HepG2 (cell line): Measurements from ENCODE around the gene JAK1. TPM values are rescaled to one million over a fixed set of nuclear protein-coding genes. Genes with fewer than 3 reads are reported as not detected.
A peak's percentile ranks its signal among the peaks of the same experiment; 100 is the strongest.

Experiments used
- AHR ChIP-seq: IDR thresholded peaks from 2 replicates; pipeline ENCODE4 v1.6.1; 2018; ENCODE audit warnings: missing genetic modification reagents, missing compliant biosample characterization
- BORCS8-MEF2B ChIP-seq: sonication (generic); formaldehyde crosslinking; IDR thresholded peaks from 2 replicates; pipeline ENCODE4 v1.8.0; 2022; ENCODE audit warnings: mild to moderate bottlenecking, missing genetic modification reagents
- ETV6 ChIP-seq: sonication (generic); formaldehyde crosslinking; conservative IDR thresholded peaks from 2 replicates; pipeline ENCODE4 v1.4.0; 2020; ENCODE audit warnings: missing genetic modification reagents
- MYNN ChIP-seq: sonication (generic); formaldehyde crosslinking; IDR thresholded peaks from 2 replicates; pipeline ENCODE4 v1.4.0; 2020; ENCODE audit warnings: mild to moderate bottlenecking, low read depth, missing genetic modification reagents
- NR1H2 ChIP-seq: sonication (generic); formaldehyde crosslinking; IDR thresholded peaks from 2 replicates; pipeline ENCODE4 v1.8.1; 2022; ENCODE audit warnings: low read depth, missing genetic modification reagents, borderline replicate concordance
- NR3C1 ChIP-seq: sonication (generic); formaldehyde crosslinking; IDR thresholded peaks from 2 replicates; pipeline ENCODE4 v1.4.0; 2020; ENCODE audit warnings: missing genetic modification reagents
- SMAD3 ChIP-seq: sonication (generic); formaldehyde crosslinking; IDR thresholded peaks from 2 replicates; pipeline ENCODE4 v1.4.0; 2020; ENCODE audit warnings: missing genetic modification reagents
- TBP ChIP-seq: sonication (generic); formaldehyde crosslinking; IDR thresholded peaks from 2 replicates; pipeline ENCODE4 v1.5.0; 2020; ENCODE audit warnings: missing genetic modification reagents
- ZEB1 ChIP-seq: IDR thresholded peaks from 2 replicates; pipeline ENCODE4 v1.6.1; 2012; ENCODE audit warnings: mild to moderate bottlenecking, low read depth, inconsistent platforms; ENCODE audit not compliant: insufficient replicate concordance
- ZFP36L1 ChIP-seq: sonication (generic); formaldehyde crosslinking; IDR thresholded peaks from 2 replicates; pipeline ENCODE4 v1.8.0; 2022; ENCODE audit warnings: mild to moderate bottlenecking, missing genetic modification reagents, moderate library complexity
- ZMYM4 ChIP-seq: sonication (generic); formaldehyde crosslinking; IDR thresholded peaks from 2 replicates; pipeline ENCODE4 v1.8.1; 2023; ENCODE audit warnings: mild to moderate bottlenecking, missing genetic modification reagents
- polyA plus RNA-seq, 8 experiments: library from polyadenylated mRNA; depleted of rRNA in 3 of 8; stranded (reverse) in 7 of 8; unstranded in 1 of 8; fragments of >200 nt; fragmentation: Illumina TruSeq in 4 of 8; extraction: Trizol in 4 of 8; gene quantifications; 2 replicates each; pipeline versions ENCODE4 v1.2.1 to v1.2.3, GENCODE V29; 2011 to 2016; ENCODE audit warnings: low read depth in 4 of 8, missing spikeins in 1 of 8, mixed read lengths in 1 of 8; ENCODE audit not compliant: insufficient read depth in 1 of 8
- total RNA-seq, 5 experiments: library from RNA; depleted of rRNA; stranded (reverse); fragments of >200 nt; fragmentation: Illumina TruSeq; extraction: Trizol; gene quantifications; 2 replicates each; pipeline ENCODE4 v1.2.3, GENCODE V29; 2016; ENCODE audit warnings: low read depth in 1 of 5
- TF ChIP-seq, protein P1 (sequence below): sonication (generic); formaldehyde crosslinking; IDR thresholded peaks from 2 replicates; pipeline ENCODE4 v1.4.0; 2020; ENCODE audit warnings: missing genetic modification reagents
- TF ChIP-seq, protein P2 (sequence below): sonication (generic); formaldehyde crosslinking; IDR thresholded peaks from 2 replicates; pipeline ENCODE4 v1.4.0; 2020; ENCODE audit warnings: missing genetic modification reagents
- TF ChIP-seq, protein P3 (sequence below): sonication (generic); formaldehyde crosslinking; IDR thresholded peaks from 2 replicates; pipeline ENCODE4 v1.5.1; 2020; ENCODE audit warnings: mild to moderate bottlenecking, missing genetic modification reagents, borderline replicate concordance
- TF ChIP-seq, protein P4 (sequence below): sonication (generic); formaldehyde crosslinking; IDR thresholded peaks from 2 replicates; pipeline ENCODE4 v1.5.1; 2020; ENCODE audit warnings: mild to moderate bottlenecking, missing genetic modification reagents, moderate library complexity

JAK1 gene
- total and polyA plus RNA-seq, 2 of the 13 experiments (the other 11 are each of a cell fraction or from before 2014, with no cell fraction given) = 23.9 to 42.4 TPM

DNA sequence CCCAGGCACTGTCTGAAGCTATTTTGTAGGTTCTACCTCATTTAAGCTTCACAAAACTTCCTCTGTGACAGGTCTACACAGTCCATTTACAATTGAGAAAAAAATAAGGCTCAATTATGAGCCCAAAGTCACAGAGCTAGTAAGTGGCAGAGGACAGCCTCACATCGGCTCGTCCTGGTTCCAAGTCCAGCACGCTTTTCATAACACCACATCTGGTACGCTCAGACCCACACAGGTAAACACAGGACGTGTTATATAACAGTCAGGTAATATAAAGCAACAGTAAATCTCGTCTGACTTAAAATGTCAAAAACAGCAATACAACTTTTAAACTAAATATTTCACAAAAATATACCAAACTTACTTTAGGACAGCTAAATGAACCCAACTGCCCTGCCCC, 13.1 kb downstream of the JAK1 start (continued):
- TF ChIP-seq, protein P1, sequence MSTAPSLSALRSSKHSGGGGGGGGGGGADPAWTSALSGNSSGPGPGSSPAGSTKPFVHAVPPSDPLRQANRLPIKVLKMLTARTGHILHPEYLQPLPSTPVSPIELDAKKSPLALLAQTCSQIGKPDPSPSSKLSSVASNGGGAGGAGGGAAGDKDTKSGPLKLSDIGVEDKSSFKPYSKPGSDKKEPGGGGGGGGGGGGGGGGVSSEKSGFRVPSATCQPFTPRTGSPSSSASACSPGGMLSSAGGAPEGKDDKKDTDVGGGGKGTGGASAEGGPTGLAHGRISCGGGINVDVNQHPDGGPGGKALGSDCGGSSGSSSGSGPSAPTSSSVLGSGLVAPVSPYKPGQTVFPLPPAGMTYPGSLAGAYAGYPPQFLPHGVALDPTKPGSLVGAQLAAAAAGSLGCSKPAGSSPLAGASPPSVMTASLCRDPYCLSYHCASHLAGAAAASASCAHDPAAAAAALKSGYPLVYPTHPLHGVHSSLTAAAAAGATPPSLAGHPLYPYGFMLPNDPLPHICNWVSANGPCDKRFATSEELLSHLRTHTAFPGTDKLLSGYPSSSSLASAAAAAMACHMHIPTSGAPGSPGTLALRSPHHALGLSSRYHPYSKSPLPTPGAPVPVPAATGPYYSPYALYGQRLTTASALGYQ (CRISPR knock-in tag) = no peak
- TF ChIP-seq ZFP36L1 (CRISPR knock-in tag) (no peak), AHR (no peak), TBP (CRISPR knock-in tag) (no peak), ZMYM4 (0 out of 2 replicates have a peak, but pooled peaks have one; percentile 29), ZEB1 (peak; percentile 91), NR1H2 (CRISPR knock-in tag) (no peak), BORCS8-MEF2B (CRISPR knock-in tag) (no peak), NR3C1 (CRISPR knock-in tag) (no peak), ETV6 (CRISPR knock-in tag) (no peak), SMAD3 (CRISPR knock-in tag) (no peak), MYNN (CRISPR knock-in tag) (no peak)
- TF ChIP-seq, protein P2, sequence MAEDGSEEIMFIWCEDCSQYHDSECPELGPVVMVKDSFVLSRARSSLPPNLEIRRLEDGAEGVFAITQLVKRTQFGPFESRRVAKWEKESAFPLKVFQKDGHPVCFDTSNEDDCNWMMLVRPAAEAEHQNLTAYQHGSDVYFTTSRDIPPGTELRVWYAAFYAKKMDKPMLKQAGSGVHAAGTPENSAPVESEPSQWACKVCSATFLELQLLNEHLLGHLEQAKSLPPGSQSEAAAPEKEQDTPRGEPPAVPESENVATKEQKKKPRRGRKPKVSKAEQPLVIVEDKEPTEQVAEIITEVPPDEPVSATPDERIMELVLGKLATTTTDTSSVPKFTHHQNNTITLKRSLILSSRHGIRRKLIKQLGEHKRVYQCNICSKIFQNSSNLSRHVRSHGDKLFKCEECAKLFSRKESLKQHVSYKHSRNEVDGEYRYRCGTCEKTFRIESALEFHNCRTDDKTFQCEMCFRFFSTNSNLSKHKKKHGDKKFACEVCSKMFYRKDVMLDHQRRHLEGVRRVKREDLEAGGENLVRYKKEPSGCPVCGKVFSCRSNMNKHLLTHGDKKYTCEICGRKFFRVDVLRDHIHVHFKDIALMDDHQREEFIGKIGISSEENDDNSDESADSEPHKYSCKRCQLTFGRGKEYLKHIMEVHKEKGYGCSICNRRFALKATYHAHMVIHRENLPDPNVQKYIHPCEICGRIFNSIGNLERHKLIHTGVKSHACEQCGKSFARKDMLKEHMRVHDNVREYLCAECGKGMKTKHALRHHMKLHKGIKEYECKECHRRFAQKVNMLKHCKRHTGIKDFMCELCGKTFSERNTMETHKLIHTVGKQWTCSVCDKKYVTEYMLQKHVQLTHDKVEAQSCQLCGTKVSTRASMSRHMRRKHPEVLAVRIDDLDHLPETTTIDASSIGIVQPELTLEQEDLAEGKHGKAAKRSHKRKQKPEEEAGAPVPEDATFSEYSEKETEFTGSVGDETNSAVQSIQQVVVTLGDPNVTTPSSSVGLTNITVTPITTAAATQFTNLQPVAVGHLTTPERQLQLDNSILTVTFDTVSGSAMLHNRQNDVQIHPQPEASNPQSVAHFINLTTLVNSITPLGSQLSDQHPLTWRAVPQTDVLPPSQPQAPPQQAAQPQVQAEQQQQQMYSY = no peak
- TF ChIP-seq, protein P3, sequence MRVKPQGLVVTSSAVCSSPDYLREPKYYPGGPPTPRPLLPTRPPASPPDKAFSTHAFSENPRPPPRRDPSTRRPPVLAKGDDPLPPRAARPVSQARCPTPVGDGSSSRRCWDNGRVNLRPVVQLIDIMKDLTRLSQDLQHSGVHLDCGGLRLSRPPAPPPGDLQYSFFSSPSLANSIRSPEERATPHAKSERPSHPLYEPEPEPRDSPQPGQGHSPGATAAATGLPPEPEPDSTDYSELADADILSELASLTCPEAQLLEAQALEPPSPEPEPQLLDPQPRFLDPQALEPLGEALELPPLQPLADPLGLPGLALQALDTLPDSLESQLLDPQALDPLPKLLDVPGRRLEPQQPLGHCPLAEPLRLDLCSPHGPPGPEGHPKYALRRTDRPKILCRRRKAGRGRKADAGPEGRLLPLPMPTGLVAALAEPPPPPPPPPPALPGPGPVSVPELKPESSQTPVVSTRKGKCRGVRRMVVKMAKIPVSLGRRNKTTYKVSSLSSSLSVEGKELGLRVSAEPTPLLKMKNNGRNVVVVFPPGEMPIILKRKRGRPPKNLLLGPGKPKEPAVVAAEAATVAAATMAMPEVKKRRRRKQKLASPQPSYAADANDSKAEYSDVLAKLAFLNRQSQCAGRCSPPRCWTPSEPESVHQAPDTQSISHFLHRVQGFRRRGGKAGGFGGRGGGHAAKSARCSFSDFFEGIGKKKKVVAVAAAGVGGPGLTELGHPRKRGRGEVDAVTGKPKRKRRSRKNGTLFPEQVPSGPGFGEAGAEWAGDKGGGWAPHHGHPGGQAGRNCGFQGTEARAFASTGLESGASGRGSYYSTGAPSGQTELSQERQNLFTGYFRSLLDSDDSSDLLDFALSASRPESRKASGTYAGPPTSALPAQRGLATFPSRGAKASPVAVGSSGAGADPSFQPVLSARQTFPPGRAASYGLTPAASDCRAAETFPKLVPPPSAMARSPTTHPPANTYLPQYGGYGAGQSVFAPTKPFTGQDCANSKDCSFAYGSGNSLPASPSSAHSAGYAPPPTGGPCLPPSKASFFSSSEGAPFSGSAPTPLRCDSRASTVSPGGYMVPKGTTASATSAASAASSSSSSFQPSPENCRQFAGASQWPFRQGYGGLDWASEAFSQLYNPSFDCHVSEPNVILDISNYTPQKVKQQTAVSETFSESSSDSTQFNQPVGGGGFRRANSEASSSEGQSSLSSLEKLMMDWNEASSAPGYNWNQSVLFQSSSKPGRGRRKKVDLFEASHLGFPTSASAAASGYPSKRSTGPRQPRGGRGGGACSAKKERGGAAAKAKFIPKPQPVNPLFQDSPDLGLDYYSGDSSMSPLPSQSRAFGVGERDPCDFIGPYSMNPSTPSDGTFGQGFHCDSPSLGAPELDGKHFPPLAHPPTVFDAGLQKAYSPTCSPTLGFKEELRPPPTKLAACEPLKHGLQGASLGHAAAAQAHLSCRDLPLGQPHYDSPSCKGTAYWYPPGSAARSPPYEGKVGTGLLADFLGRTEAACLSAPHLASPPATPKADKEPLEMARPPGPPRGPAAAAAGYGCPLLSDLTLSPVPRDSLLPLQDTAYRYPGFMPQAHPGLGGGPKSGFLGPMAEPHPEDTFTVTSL (CRISPR knock-in tag) = peak; percentile 26; the same call in 1 of the 2 replicates
- TF ChIP-seq, protein P4, sequence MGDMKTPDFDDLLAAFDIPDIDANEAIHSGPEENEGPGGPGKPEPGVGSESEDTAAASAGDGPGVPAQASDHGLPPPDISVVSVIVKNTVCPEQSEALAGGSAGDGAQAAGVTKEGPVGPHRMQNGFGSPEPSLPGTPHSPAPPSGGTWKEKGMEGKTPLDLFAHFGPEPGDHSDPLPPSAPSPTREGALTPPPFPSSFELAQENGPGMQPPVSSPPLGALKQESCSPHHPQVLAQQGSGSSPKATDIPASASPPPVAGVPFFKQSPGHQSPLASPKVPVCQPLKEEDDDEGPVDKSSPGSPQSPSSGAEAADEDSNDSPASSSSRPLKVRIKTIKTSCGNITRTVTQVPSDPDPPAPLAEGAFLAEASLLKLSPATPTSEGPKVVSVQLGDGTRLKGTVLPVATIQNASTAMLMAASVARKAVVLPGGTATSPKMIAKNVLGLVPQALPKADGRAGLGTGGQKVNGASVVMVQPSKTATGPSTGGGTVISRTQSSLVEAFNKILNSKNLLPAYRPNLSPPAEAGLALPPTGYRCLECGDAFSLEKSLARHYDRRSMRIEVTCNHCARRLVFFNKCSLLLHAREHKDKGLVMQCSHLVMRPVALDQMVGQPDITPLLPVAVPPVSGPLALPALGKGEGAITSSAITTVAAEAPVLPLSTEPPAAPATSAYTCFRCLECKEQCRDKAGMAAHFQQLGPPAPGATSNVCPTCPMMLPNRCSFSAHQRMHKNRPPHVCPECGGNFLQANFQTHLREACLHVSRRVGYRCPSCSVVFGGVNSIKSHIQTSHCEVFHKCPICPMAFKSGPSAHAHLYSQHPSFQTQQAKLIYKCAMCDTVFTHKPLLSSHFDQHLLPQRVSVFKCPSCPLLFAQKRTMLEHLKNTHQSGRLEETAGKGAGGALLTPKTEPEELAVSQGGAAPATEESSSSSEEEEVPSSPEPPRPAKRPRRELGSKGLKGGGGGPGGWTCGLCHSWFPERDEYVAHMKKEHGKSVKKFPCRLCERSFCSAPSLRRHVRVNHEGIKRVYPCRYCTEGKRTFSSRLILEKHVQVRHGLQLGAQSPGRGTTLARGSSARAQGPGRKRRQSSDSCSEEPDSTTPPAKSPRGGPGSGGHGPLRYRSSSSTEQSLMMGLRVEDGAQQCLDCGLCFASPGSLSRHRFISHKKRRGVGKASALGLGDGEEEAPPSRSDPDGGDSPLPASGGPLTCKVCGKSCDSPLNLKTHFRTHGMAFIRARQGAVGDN (CRISPR knock-in tag) = no peak
